Nephron (organoid): ENCODE data around the gene ZNF688.

Source experiments
- H3K27ac Mint-ChIP-seq, 3 experiments: 2 replicates each; pipeline ENCODE4 v1.8.0; 2020; ENCODE audit warnings: mixed read lengths in 3 of 3, mild to moderate bottlenecking in 2 of 3, moderate library complexity in 1 of 3
- H3K27me3 Mint-ChIP-seq: 2 replicates; pipeline ENCODE4 v1.8.0; 2021; ENCODE audit warnings: low read depth, mild to moderate bottlenecking, moderate library complexity, mixed read lengths
- H3K36me3 Mint-ChIP-seq: 2 replicates; pipeline ENCODE4 v1.8.0; 2020; ENCODE audit warnings: low read depth, mixed read lengths
- H3K4me1 Mint-ChIP-seq: 2 replicates; pipeline ENCODE4 v1.8.0; 2020; ENCODE audit warnings: mixed read lengths
- H3K4me3 Mint-ChIP-seq, 3 experiments: 2 replicates each; pipeline ENCODE4 v1.8.0; 2020; ENCODE audit warnings: mild to moderate bottlenecking in 3 of 3, mixed read lengths in 3 of 3, moderate library complexity in 2 of 3
- H3K9me3 Mint-ChIP-seq: 2 replicates; pipeline ENCODE4 v1.8.0; 2020; ENCODE audit warnings: mixed read lengths
- TF ChIP-seq, protein P1 (sequence below), 3 experiments: fragments of 200-600 bp; sonication (generic); IDR thresholded peaks; one replicate each; pipeline ENCODE4 v1.5.0; 2021; ENCODE audit warnings: antibody characterized with exemption in 3 of 3; ENCODE audit not compliant: unreplicated experiment in 3 of 3

ZNF688 gene

DNA sequence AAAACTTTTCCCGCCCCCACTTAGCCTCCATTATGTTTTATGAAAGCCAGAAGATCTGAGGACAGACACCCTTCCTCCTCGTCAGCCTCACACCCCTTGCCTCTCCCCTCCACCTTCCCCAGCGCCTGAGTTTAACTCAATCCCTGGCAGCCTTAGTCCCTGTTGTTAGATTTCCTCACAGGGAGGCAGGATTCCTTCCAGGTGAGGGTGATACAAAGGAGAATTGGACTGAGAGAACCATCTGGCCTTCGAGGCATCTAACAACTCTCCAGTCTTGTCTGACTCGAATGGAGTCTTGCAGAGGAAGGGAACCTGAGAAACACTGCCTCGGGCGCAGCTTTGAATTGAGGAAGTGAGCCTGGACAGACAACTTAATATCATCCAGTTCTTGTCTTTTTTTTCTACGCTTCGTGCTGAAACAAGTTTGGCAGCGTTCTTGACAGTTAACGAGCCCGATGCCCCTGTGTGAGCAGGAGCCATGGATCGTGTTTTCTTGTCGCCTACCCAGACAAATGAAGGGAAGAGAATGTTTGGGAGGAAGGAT is 43.8 kb downstream of the ZNF688 start:
- TF ChIP-seq, protein P1, sequence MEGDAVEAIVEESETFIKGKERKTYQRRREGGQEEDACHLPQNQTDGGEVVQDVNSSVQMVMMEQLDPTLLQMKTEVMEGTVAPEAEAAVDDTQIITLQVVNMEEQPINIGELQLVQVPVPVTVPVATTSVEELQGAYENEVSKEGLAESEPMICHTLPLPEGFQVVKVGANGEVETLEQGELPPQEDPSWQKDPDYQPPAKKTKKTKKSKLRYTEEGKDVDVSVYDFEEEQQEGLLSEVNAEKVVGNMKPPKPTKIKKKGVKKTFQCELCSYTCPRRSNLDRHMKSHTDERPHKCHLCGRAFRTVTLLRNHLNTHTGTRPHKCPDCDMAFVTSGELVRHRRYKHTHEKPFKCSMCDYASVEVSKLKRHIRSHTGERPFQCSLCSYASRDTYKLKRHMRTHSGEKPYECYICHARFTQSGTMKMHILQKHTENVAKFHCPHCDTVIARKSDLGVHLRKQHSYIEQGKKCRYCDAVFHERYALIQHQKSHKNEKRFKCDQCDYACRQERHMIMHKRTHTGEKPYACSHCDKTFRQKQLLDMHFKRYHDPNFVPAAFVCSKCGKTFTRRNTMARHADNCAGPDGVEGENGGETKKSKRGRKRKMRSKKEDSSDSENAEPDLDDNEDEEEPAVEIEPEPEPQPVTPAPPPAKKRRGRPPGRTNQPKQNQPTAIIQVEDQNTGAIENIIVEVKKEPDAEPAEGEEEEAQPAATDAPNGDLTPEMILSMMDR (IDR thresholded peaks at IDR 0.05; ENCODE audit: unreplicated experiment in 3 of 3), result no peak
- Mint-ChIP-seq H3K27ac (peak overlapping the region; percentile 93 to 97 (median 96)), H3K36me3 (peaks cover 21% of the 10 kb centered on the region), H3K4me3 (peak overlapping the region; percentile 81 to 89 (median 85)), H3K4me1 (peaks cover 18% of the 10 kb centered on the region), H3K27me3 (no peaks in the 10 kb centered on the region), H3K9me3 (no peaks in the 10 kb centered on the region)

GRCh38 chr16:30526823-30527634 is 44.5 kb downstream of the ZNF688 start:
- H3K36me3 Mint-ChIP-seq, result peaks cover 21% of the 10 kb centered on the region
- H3K27ac Mint-ChIP-seq, result peak overlapping the region; percentile 93 to 97 (median 96)
- no peaks in the 10 kb centered on the region for H3K27me3 Mint-ChIP-seq
- TF ChIP-seq, protein P1 (IDR thresholded peaks at IDR 0.05; ENCODE audit: unreplicated experiment in 3 of 3), result peak in 1 of 3 experiments; percentile 29
- H3K4me1 Mint-ChIP-seq, result peaks cover 23% of the 10 kb centered on the region
- peak overlapping the region; percentile 81 to 89 (median 85) for H3K4me3 Mint-ChIP-seq
- no peaks in the 10 kb centered on the region for H3K9me3 Mint-ChIP-seq

- H3K4me3 Mint-ChIP-seq, result peak within 1 kb of the TSS; percentile 85 to 93 (median 93)
- H3K4me1 Mint-ChIP-seq, result peaks cover 24% of the 10 kb centered on the region
- H3K36me3 Mint-ChIP-seq, result peaks cover 17% of the 10 kb centered on the region
- H3K9me3 Mint-ChIP-seq, result no peaks in the 10 kb centered on the region
- TF ChIP-seq, protein P1 (IDR thresholded peaks at IDR 0.05; ENCODE audit: unreplicated experiment in 3 of 3), result no peak
- H3K27me3 Mint-ChIP-seq, result no peaks in the 10 kb centered on the region
- H3K27ac Mint-ChIP-seq, result peak within 1 kb of the TSS; percentile 93 to 97 (median 96)
These were observed 45.2 kb downstream of the ZNF688 start, which contains the start of gene ZNF768 for GRCh38 chr16:30526137-30526822. TSS of gene ZNF768 (minus strand) at chr16:30526566. CDS start at chr16:30526413, 153 bp downstream.

- Mint-ChIP-seq H3K4me3 (peak overlapping the region; percentile 82 to 93 (median 93)), H3K4me1 (peaks cover 24% of the 10 kb centered on the region), H3K36me3 (peaks cover 12% of the 10 kb centered on the region), H3K27ac (peak overlapping the region; percentile 89 to 94 (median 89)), H3K27me3 (no peaks in the 10 kb centered on the region), H3K9me3 (no peaks in the 10 kb centered on the region)
- TF ChIP-seq, protein P1 (IDR thresholded peaks at IDR 0.05; ENCODE audit: unreplicated experiment in 3 of 3), result no peak
These were observed 45.7 kb downstream of the ZNF688 start for GRCh38 chr16:30525844-30526136.

DNA sequence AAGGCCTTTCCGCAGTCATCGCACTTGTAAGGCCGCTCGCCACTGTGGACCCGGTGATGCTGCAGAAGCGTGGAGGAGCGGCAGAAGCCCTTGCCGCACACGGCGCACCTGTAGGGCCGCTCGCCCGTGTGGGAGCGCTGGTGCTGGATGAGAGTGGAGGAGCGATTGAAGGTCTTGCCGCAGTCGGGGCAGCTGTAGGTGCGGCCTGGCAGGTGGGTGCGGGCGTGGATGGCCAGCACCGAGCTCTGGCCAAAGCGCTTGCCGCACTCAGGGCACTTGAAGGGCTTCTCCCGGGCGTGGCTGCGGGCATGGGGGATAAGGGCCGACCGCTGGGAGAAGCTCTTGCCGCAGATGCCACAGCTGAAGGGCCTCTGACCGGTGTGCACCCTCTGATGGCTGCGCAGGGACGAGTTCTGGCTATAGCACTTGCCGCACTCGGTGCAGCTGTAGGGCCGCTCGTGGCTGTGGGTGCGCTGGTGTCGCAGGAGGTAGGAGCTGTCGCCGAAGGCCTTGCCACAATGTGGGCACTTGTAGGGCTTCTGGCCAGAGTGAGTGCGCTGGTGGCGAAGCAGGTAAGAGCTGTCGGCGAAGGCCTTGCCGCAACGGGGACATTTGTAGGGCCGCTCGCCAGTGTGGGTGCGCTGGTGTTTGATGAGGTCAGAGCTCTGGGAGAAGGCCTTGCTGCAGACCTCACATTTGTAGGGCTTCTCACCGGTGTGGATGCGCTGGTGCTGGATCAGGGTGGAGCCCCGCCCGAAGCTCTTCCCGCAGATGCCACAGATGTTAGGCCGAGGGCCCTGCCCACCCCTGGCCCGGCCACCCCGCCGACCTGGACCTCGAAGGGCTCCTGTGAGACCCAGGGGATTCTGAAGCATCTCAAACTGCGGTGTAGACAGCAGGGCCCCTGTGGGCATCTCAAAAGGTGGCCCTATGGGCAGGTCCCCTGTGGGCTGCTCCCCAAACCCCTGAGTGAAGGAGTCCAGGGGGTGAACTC is 46.6 kb downstream of the ZNF688 start:
- Mint-ChIP-seq H3K27me3 (no peaks in the 10 kb centered on the region), H3K4me1 (peaks cover 24% of the 10 kb centered on the region), H3K4me3 (peak overlapping the region; percentile 63 to 77 (median 70)), H3K27ac (peak overlapping the region in 1 of 3 experiments; percentile 55), H3K36me3 (peaks cover 10% of the 10 kb centered on the region), H3K9me3 (no peaks in the 10 kb centered on the region)
- TF ChIP-seq, protein P1 (IDR thresholded peaks at IDR 0.05; ENCODE audit: unreplicated experiment in 3 of 3), result no peak
